ENCODE measurements around the gene SUSD6. TPM values are rescaled to one million over a fixed set of nuclear protein-coding genes. Genes with fewer than 3 reads are reported as not detected.
A peak's percentile ranks its signal among the peaks of the same experiment; 100 is the strongest.

Gene SUSD6
- total RNA-seq, 4 donors from 2014 or later, result 37.5 to 70.4 (median 44.5) TPM

DNA sequence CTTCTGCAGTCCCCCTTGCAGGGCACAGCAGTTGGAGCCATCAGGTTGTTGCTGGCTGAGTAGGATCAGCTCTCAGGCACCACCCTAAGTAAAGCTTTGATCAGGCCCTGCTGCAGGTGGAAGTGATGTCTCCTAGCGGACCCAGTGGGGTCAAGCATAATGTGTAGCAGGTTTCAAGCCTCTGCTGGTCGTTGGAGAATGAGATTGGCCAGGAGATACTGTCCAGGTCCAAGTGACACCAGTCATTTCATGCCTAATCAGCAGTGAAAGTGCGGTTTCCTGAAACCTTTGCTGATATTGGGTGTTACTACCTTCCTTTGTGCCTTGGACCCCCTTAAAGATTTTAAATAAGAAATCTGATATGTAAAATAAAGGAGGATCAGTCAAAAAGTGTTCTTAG lies 72.6 kb downstream of the SUSD6 start:
- TF ChIP-seq POLR2A (IDR thresholded peaks at IDR 0.05) (no peak), CTCF (IDR thresholded peaks at IDR 0.05) (no peak)
- Histone ChIP-seq H3K36me3 (no peaks in the 10 kb centered on the region), H3K4me3 (replicated peaks in 1 of 3) (no peak overlapping the region), H3K9me3 (no peaks in the 10 kb centered on the region), H3K27ac (peak overlapping the region; percentile 78 to 92 (median 79)), H3K27me3 (no peaks in the 10 kb centered on the region), H3K4me1 (peaks cover 61 to 81% of the 10 kb centered on the region in 2 donors)
- intact Hi-C loops (cut with DNase I), result no loop called here
- no peak for DNase-seq
- 76 to 83% methylated on average over 3 of the region's 3 CpGs for WGBS, 2 donors

GRCh38 chr14:69684461-69685217 lies 73.2 kb downstream of the SUSD6 start:
- Histone ChIP-seq H3K27ac (peak overlapping the region; percentile 78 to 92 (median 79)), H3K4me1 (peaks cover 62 to 83% of the 10 kb centered on the region in 2 donors), H3K36me3 (no peaks in the 10 kb centered on the region), H3K27me3 (no peaks in the 10 kb centered on the region), H3K9me3 (no peaks in the 10 kb centered on the region), H3K4me3 (replicated peaks in 1 of 3) (no peak overlapping the region)
- intact Hi-C loops (cut with DNase I), result no loop called here
- 61 to 68% methylated on average over 6 of the region's 6 CpGs for WGBS, 2 donors
- TF ChIP-seq POLR2A (IDR thresholded peaks at IDR 0.05) (no peak), CTCF (IDR thresholded peaks at IDR 0.05) (no peak)
- no peak for DNase-seq

- intact Hi-C loops (cut with DNase I), result no loop called here
- Histone ChIP-seq H3K4me1 (peaks cover 62 to 84% of the 10 kb centered on the region in 2 donors), H3K27me3 (no peaks in the 10 kb centered on the region), H3K27ac (peak overlapping the region; percentile 78 to 92 (median 79)), H3K4me3 (replicated peaks in 1 of 3) (no peak overlapping the region), H3K9me3 (no peaks in the 10 kb centered on the region), H3K36me3 (no peaks in the 10 kb centered on the region)
- WGBS, 2 donors, result 49 to 67% methylated on average over 3 of the region's 3 CpGs
- TF ChIP-seq CTCF (IDR thresholded peaks at IDR 0.05), result no peak
- TF ChIP-seq POLR2A (IDR thresholded peaks at IDR 0.05), result no peak
- DNase-seq, result no peak
Measured at GRCh38 chr14:69685218-69685616, 73.8 kb downstream of the SUSD6 start.

DNA sequence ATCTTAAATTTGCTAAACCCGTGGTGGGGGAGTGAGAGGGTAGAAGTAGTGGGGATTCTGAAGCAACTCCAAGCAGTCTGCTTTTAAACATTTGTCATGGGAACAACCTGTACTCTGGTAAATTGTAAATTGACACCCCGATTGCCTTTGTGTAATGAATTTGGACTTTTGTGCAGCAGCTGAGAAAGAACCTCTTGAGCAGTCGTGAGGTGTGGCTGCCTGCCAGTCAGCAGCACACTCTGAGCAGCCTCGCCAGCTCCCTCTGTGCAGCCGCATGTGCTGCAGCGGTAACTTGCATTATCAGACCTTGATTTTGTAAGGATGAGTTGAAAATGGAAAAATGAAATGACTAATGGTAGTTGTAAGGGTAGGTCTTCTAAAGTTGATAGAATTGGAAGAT lies 74.3 kb downstream of the SUSD6 start:
- H3K4me3 ChIP-seq (replicated peaks in 1 of 3), result no peak overlapping the region
- WGBS, 2 donors, result 17 to 24% methylated on average over 6 of the region's 6 CpGs
- intact Hi-C loops (cut with DNase I), result no loop called here
- DNase-seq, result peak; percentile 94
- H3K36me3 ChIP-seq, result no peaks in the 10 kb centered on the region
- H3K9me3 ChIP-seq, result no peaks in the 10 kb centered on the region
- TF ChIP-seq POLR2A (IDR thresholded peaks at IDR 0.05) (peak in 1 of 2 donors; percentile 21), CTCF (IDR thresholded peaks at IDR 0.05) (peak in 1 of 6 experiments; percentile 10)
- peak overlapping the region; percentile 78 to 92 (median 79) for H3K27ac ChIP-seq
- H3K27me3 ChIP-seq, result no peaks in the 10 kb centered on the region
- H3K4me1 ChIP-seq, result peaks cover 62 to 84% of the 10 kb centered on the region in 2 donors

DNA sequence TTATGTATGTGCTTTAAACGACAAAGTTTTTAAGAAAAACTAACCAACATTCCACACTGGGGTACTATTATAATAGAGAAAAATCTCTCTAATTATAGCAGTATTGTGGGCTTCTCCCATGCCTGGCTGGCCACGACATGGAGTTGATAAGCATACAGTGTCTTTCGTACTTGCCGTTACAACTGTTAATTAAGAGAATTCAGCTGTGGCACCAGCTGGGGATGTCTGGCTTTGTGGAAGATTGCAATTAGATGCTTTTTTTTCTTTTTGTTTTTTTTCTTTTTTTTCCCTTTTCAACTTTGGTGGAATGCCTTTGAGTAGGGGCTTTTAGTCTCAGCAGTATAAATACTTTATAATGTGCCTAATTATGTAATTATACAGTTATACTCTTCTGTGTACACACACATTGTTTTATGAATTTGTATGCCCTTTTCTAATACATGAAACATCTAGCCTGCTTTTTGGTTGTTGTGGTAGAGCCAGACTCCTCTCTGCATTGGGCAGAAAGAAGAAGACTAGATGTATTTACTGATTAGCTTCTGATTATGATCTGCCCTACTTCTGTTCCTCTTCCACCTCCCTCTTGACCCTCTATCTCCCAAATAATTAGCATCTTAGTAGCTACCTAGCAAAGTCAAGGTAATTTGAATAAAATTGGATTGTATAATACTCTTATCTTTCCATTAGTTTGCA lies 76.4 kb downstream of the SUSD6 start:
- H3K27ac ChIP-seq, result peak overlapping the region; percentile 8 to 20 (median 18)
- H3K27me3 ChIP-seq, result no peaks in the 10 kb centered on the region
- no peak for TF ChIP-seq CTCF (IDR thresholded peaks at IDR 0.05)
- TF ChIP-seq POLR2A (IDR thresholded peaks at IDR 0.05), result no peak
- no peaks in the 10 kb centered on the region for H3K36me3 ChIP-seq
- DNase-seq, result no peak
- WGBS, 2 donors, result 86 to 88% methylated on average over 4 of the region's 4 CpGs
- H3K9me3 ChIP-seq, result no peaks in the 10 kb centered on the region
- no peak overlapping the region for H3K4me3 ChIP-seq (replicated peaks in 1 of 3)
- intact Hi-C loops (cut with DNase I), result no loop called here
- peaks cover 55 to 84% of the 10 kb centered on the region in 2 donors for H3K4me1 ChIP-seq
